IMR-90 (cell line): Measurements from ENCODE around the gene FAM174B. TPM values are rescaled to one million over a fixed set of nuclear protein-coding genes. Genes with fewer than 3 reads are reported as not detected.

Experiments used
- ATAC-seq: fragments of 200-7000 bp; cut with Tn5 transposase; 2 replicates; pipeline ENCODE4 v1.9.1; 2020; ENCODE audit warnings: low read depth, mild to moderate bottlenecking, moderate library complexity
- BruUV-seq: library from RNA; stranded (reverse); fragments of 400-500 nt; replicated peaks from 2 replicates; lab custom pipeline; 2021; lab: Mats Ljungman, UMichigan
- CTCF ChIA-PET: fragments of 300-600 bp; formaldehyde crosslinking; extraction: SDS; loops from one replicate; lab custom pipeline; 2021; ENCODE audit warnings: antibody characterized with exemption; lab: Yijun Ruan, JAX
- POLR2A ChIA-PET: fragments of 300-600 bp; sonication (Branson Sonifier 250); formaldehyde crosslinking; loops from one replicate; lab custom pipeline; 2022; ENCODE audit warnings: antibody characterized with exemption; ENCODE audit not compliant: unreplicated experiment; lab: Charles Lee
- DNase-seq: peaks from one replicate; pipeline ENCODE4 v3.0.0; 2013
- H2AFZ ChIP-seq: replicated peaks from 2 replicates; pipeline ENCODE3; 2013; ENCODE audit warnings: low read length, mild to moderate bottlenecking; ENCODE audit not compliant: poor library complexity
- H2AK5ac ChIP-seq: 2 replicates; pipeline ENCODE4 v1.6.1; 2013; ENCODE audit warnings: low read depth, low read length, inconsistent platforms
- H2AK9ac ChIP-seq: replicated peaks from 2 replicates; pipeline ENCODE3; 2013; ENCODE audit warnings: mild to moderate bottlenecking, low read depth, low read length, moderate library complexity; ENCODE audit not compliant: poor library complexity
- H2BK120ac ChIP-seq: 2 replicates; pipeline ENCODE4 v1.6.1; 2013; ENCODE audit warnings: low read depth, low read length, inconsistent platforms
- H2BK15ac ChIP-seq: 3 replicates; pipeline ENCODE4 v1.6.1; 2013; ENCODE audit warnings: low read depth, low read length, inconsistent platforms
- H2BK20ac ChIP-seq: 2 replicates; pipeline ENCODE4 v1.6.1; 2013; ENCODE audit warnings: low read depth, mild to moderate bottlenecking, inconsistent platforms, low read length, moderate library complexity
- H2BK5ac ChIP-seq: 2 replicates; pipeline ENCODE4 v1.6.1; 2013; ENCODE audit warnings: mild to moderate bottlenecking, low read depth, low read length, inconsistent platforms; ENCODE audit not compliant: poor library complexity, severe bottlenecking
- H3K14ac ChIP-seq: replicated peaks from 2 replicates; pipeline ENCODE4 v1.6.1; 2013; ENCODE audit warnings: low read depth, low read length, inconsistent platforms
- H3K18ac ChIP-seq: 2 replicates; pipeline ENCODE4 v1.6.1; 2013; ENCODE audit warnings: low read depth, low read length, control low read depth
- H3K23ac ChIP-seq: 2 replicates; pipeline ENCODE4 v1.6.1; 2013; ENCODE audit warnings: low read depth, low read length, inconsistent platforms
- H3K27ac ChIP-seq: 2 replicates; pipeline ENCODE4 v1.5.1; 2013; ENCODE audit warnings: mild to moderate bottlenecking, control low read depth, low read length; ENCODE audit not compliant: insufficient read depth
- H3K27me3 ChIP-seq: 2 replicates; pipeline ENCODE4 v1.6.1; 2013; ENCODE audit warnings: low read length; ENCODE audit not compliant: control insufficient read depth, insufficient read depth
- H3K36me3 ChIP-seq: 2 replicates; pipeline ENCODE4 v1.6.1; 2013; ENCODE audit warnings: low read length, mixed read lengths; ENCODE audit not compliant: control insufficient read depth, insufficient read depth
- H3K4ac ChIP-seq: 2 replicates; pipeline ENCODE4 v1.6.1; 2013; ENCODE audit warnings: low read depth, low read length, inconsistent platforms
- H3K4me1 ChIP-seq: 2 replicates; pipeline ENCODE4 v1.6.1; 2013; ENCODE audit warnings: low read length, mixed read lengths; ENCODE audit not compliant: control insufficient read depth, insufficient read depth
- H3K4me2 ChIP-seq: 2 replicates; pipeline ENCODE4 v1.6.1; 2013; ENCODE audit warnings: low read depth, mild to moderate bottlenecking, control low read depth, low read length, moderate library complexity
- H3K4me3 ChIP-seq: 2 replicates; pipeline ENCODE4 v1.5.1; 2013; ENCODE audit warnings: low read depth, mild to moderate bottlenecking, control low read depth, low read length, moderate library complexity; ENCODE audit not compliant: insufficient read depth
- H3K56ac ChIP-seq: 2 replicates; pipeline ENCODE4 v1.6.1; 2013; ENCODE audit warnings: low read length, inconsistent platforms; ENCODE audit not compliant: insufficient read depth; ENCODE audit errors: extremely low read depth
- H3K79me1 ChIP-seq, 2 experiments: 2 replicates each; pipeline ENCODE4 v1.6.1; 2013; ENCODE audit warnings: low read length in 2 of 2, inconsistent platforms in 1 of 2, low read depth in 1 of 2
- H3K9ac ChIP-seq: 2 replicates; pipeline ENCODE4 v1.6.1; 2013; ENCODE audit warnings: low read depth, low read length, control low read depth
- H3K9me1 ChIP-seq: 2 replicates; pipeline ENCODE4 v1.6.1; 2013; ENCODE audit warnings: low read length, inconsistent platforms; ENCODE audit not compliant: insufficient read depth
- H3K9me3 ChIP-seq: 2 replicates; pipeline ENCODE4 v1.6.1; 2013; ENCODE audit warnings: low read length; ENCODE audit not compliant: control insufficient read depth, insufficient read depth
- H4K20me1 ChIP-seq: 2 replicates; pipeline ENCODE4 v1.6.1; 2013; ENCODE audit warnings: low read length, inconsistent platforms; ENCODE audit not compliant: insufficient read depth
- H4K5ac ChIP-seq: 2 replicates; pipeline ENCODE4 v1.6.1; 2013; ENCODE audit warnings: mild to moderate bottlenecking, low read depth, low read length, control low read depth
- H4K8ac ChIP-seq, 2 experiments: 2 replicates each; pipeline ENCODE4 v1.6.1; 2013; ENCODE audit warnings: low read depth in 2 of 2, low read length in 2 of 2, control low read depth in 1 of 2, inconsistent platforms in 1 of 2
- H4K91ac ChIP-seq: 2 replicates; pipeline ENCODE4 v1.6.1; 2013; ENCODE audit warnings: low read depth, low read length, inconsistent platforms; ENCODE audit not compliant: insufficient read depth
- BHLHE40 ChIP-seq: fragments of 150-350 bp; IDR thresholded peaks from 2 replicates; pipeline ENCODE4 v1.6.1; 2016; ENCODE audit warnings: mild to moderate bottlenecking, low read depth, low read length
- CEBPB ChIP-seq: IDR thresholded peaks from 2 replicates; pipeline ENCODE4 v1.6.1; 2012; ENCODE audit warnings: low read depth, low read length, improper control_type of control experiment
- CHD1 ChIP-seq: IDR thresholded peaks from 2 replicates; pipeline ENCODE4 v1.6.1; 2012; ENCODE audit warnings: low read depth, low read length, improper control_type of control experiment
- ELK1 ChIP-seq: fragments of 150-350 bp; IDR thresholded peaks from 2 replicates; pipeline ENCODE4 v1.6.1; 2016; ENCODE audit warnings: low read depth, mild to moderate bottlenecking, low read length, moderate library complexity, borderline replicate concordance
- FOS ChIP-seq: fragments of 150-350 bp; IDR thresholded peaks from 2 replicates; pipeline ENCODE4 v1.6.1; 2016; ENCODE audit warnings: low read depth, low read length
- MXI1 ChIP-seq: IDR thresholded peaks from 2 replicates; pipeline ENCODE4 v1.6.1; 2012; ENCODE audit warnings: low read depth, mild to moderate bottlenecking, low read length, moderate library complexity, borderline replicate concordance
- NFE2L2 ChIP-seq: fragments of 150-350 bp; IDR thresholded peaks from 2 replicates; pipeline ENCODE4 v1.6.1; 2016; ENCODE audit warnings: low read depth, mild to moderate bottlenecking, low read length
- POLR2A ChIP-seq: IDR thresholded peaks from 2 replicates; pipeline ENCODE4 v1.6.1; 2012; ENCODE audit warnings: mild to moderate bottlenecking, low read depth, low read length
- RAD21 ChIP-seq: IDR thresholded peaks from 2 replicates; pipeline ENCODE4 v1.6.1; 2012; ENCODE audit warnings: low read length, improper control_type of control experiment
- RFX5 ChIP-seq: IDR thresholded peaks from 2 replicates; pipeline ENCODE4 v1.8.0; 2012; ENCODE audit warnings: low read depth, mild to moderate bottlenecking, low read length, moderate library complexity
- SMC3 ChIP-seq: fragments of 150-350 bp; IDR thresholded peaks from 2 replicates; pipeline ENCODE4 v1.6.1; 2016; ENCODE audit warnings: low read depth, mild to moderate bottlenecking, antibody characterized with exemption, low read length, moderate library complexity
- WGBS, 2 experiments: methylation state at CpG; one replicate each; pipeline versions ENCODE4 v1.1.5 to v1.1.7; 2013; ENCODE audit warnings: missing lambda C conversion rate in 2 of 2; ENCODE audit not compliant: insufficient read length in 1 of 2; ENCODE audit errors: extremely low coverage in 2 of 2; 5-methylcytosine and 5-hydroxymethylcytosine counted together
- dilution Hi-C: fragments of 300-500 bp; cut with HindIII; formaldehyde crosslinking; loops from one replicate; pipeline ENCODE4 v1.14.3; 2018; ENCODE audit warnings: low sequenced_read_pairs; ENCODE audit not compliant: unreplicated experiment
- in situ Hi-C: fragments of 300-500 bp; cut with MboI; formaldehyde crosslinking; loops from 3 replicates; pipeline ENCODE4 v1.14.3; 2019; ENCODE audit warnings: low sequenced_read_pairs, inconsistent platforms, mixed read lengths
- intact Hi-C: fragments of 100-400 bp; cut with micrococcal nuclease; formaldehyde crosslinking; loops from 2 replicates; pipeline ENCODE4 v1.10.0; 2022
- polyA plus RNA-seq, 3 experiments: library from polyadenylated mRNA; depleted of rRNA; stranded (reverse); fragments of >200 nt; gene quantifications; 2 replicates each; pipeline ENCODE4 v1.2.3, GENCODE V29; 2012; ENCODE audit warnings: low replicate concordance in 1 of 3
- total RNA-seq: library from RNA; depleted of rRNA; stranded (reverse); fragments of >200 nt; gene quantifications from 2 replicates; pipeline ENCODE4 v1.2.3, GENCODE V29; 2012
- TF ChIP-seq, protein P1 (sequence below): conservative IDR thresholded peaks from 2 replicates; pipeline ENCODE4 v1.5.1; 2012; ENCODE audit warnings: mild to moderate bottlenecking, low read depth, low read length, improper control_type of control experiment
- TF ChIP-seq, protein P2 (sequence below): fragments of 150-350 bp; IDR thresholded peaks from 2 replicates; pipeline ENCODE4 v1.6.1; 2017; ENCODE audit warnings: mild to moderate bottlenecking, antibody characterized with exemption, low read length, low read depth

Gene FAM174B
- total and polyA plus RNA-seq, 2 of the 4 experiments (the other 2 are of a cell fraction): 0.18 to 0.56 TPM

DNA sequence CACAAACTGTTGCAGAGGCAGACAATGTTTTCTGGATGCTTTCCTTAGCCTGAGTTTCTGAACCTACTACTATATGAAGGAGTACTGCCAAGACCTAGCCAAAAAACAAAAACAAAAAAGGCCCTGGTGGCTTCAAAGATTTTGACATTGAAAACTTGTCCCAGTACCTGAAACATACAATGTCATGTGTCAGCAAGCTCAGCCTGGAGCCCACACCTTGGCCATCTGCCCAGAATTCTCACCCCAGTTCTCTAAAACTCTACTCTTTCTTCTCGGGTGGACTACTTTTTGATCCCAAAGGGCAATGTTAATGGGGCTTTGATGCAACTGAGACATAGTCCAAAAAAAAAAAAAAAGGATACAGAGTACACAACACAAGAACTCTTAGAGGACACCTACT is 81.4 kb downstream of the FAM174B start:
- DNase-seq: no peak
- POLR2A ChIA-PET: no interaction called here
- no CpG with 5 or more reads among the region's 1 CpG for WGBS, 2 experiments

More for the DNA sequence above, 81.4 kb downstream of the FAM174B start:
- Histone ChIP-seq H4K5ac (no peak overlapping the region), H4K91ac (no peak overlapping the region), H3K4ac (no peak overlapping the region), H3K36me3 (no peaks in the 10 kb centered on the region), H3K56ac (no peak overlapping the region), H3K9me3 (no peaks in the 10 kb centered on the region), H3K14ac (no peak overlapping the region), H3K27me3 (no peaks in the 10 kb centered on the region; the same call in 1 of the 2 replicates), H2BK20ac (no peak overlapping the region), H3K4me3 (no peak overlapping the region), H3K18ac (no peak overlapping the region), H3K4me2 (no peak overlapping the region), H3K79me1 (no peaks in the 10 kb centered on the region), H3K27ac (no peak overlapping the region), H2BK15ac (no peak overlapping the region), H3K9me1 (no peaks in the 10 kb centered on the region), H3K9ac (no peak overlapping the region), H2BK120ac (no peak overlapping the region), H2AK9ac (no peak overlapping the region), H2AFZ (no peak overlapping the region), H2BK5ac (no peak overlapping the region), H4K8ac (no peak overlapping the region), H4K20me1 (no peaks in the 10 kb centered on the region), H3K23ac (no peak overlapping the region), H3K4me1 (no peaks in the 10 kb centered on the region), H2AK5ac (no peak overlapping the region)
- CTCF ChIA-PET: interaction anchor here (0.6 kb wide), 1 partner anchor 225 kb away, joined by 3 read pairs; no protein-coding TSS in a partner anchor
- BruUV-seq: no TSS peak
- ATAC-seq: no peak
- intact Hi-C loops: no loop called here
- in situ Hi-C loops: no loop called here
- dilution Hi-C loops: no loop called here
- TF ChIP-seq MXI1 (no peak), BHLHE40 (no peak), CHD1 (no peak), NFE2L2 (no peak), FOS (no peak), CEBPB (no peak), RAD21 (no peak), POLR2A (no peak), RFX5 (no peak), SMC3 (no peak), ELK1 (no peak)
- TF ChIP-seq, protein P1, sequence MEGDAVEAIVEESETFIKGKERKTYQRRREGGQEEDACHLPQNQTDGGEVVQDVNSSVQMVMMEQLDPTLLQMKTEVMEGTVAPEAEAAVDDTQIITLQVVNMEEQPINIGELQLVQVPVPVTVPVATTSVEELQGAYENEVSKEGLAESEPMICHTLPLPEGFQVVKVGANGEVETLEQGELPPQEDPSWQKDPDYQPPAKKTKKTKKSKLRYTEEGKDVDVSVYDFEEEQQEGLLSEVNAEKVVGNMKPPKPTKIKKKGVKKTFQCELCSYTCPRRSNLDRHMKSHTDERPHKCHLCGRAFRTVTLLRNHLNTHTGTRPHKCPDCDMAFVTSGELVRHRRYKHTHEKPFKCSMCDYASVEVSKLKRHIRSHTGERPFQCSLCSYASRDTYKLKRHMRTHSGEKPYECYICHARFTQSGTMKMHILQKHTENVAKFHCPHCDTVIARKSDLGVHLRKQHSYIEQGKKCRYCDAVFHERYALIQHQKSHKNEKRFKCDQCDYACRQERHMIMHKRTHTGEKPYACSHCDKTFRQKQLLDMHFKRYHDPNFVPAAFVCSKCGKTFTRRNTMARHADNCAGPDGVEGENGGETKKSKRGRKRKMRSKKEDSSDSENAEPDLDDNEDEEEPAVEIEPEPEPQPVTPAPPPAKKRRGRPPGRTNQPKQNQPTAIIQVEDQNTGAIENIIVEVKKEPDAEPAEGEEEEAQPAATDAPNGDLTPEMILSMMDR: no peak
- TF ChIP-seq, protein P2, sequence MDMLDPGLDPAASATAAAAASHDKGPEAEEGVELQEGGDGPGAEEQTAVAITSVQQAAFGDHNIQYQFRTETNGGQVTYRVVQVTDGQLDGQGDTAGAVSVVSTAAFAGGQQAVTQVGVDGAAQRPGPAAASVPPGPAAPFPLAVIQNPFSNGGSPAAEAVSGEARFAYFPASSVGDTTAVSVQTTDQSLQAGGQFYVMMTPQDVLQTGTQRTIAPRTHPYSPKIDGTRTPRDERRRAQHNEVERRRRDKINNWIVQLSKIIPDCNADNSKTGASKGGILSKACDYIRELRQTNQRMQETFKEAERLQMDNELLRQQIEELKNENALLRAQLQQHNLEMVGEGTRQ: no peak
